Measurements from ENCODE around the gene MIA. TPM values are rescaled to one million over a fixed set of nuclear protein-coding genes. Genes with fewer than 3 reads are reported as not detected.

The MIA gene
- total RNA-seq, 4 donors from 2014 or later = not detected

DNA sequence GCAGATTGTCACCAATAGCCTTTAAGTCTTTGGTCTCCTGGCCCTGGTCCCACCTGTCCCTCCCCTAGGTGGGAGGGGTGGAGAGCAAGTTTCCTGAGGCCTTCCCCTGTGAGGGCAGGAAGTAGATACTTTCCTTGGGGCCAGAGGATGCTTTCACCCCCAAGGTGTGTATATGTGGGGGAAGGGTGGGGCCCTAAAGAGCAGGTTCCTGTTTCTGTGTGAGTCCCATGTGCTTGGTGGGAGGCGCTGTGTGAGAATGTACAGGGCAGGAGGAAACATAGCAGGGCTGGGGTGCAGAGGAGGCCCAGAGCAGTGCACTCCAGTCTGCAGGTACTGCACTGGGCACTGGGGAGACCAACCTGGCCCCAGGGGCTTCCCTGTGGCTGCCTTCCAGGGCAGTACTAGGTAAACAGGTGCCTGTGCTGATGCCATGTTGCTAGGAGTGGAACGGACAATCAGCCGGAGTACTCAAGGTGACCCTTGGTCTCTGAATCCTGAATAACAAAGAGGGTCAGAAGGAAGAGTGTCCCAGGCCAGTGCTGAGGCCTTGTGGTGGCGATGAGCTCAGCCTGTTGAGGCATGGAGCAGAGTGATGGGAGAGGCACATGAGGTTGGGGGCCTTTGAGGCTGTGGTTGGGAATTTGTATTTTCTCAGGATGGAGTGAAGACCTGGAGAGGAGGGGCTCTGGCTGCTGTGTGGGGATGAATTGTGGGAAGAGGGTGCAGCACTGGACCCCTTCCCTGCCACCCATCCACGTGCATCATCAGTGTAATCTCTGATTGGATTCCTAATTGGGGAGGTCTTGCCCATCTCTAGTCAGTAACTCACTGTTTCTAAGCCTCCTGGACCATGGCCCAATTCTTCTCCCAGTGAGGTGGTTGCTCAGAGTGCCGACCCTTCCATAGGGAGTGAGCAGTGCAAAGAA is 28.8 kb downstream of the MIA start:
- in situ Hi-C loops (cut with MboI; ENCODE audit: low sequenced_read_pairs in 4 of 4) (no loop called here), intact Hi-C loops (cut with DNase I; ENCODE audit: low total_unique reads) (no loop called here)
- ATAC-seq (no peak), DNase-seq (peak in 1 of 2 donors; percentile 48)
- TF ChIP-seq, protein P1, sequence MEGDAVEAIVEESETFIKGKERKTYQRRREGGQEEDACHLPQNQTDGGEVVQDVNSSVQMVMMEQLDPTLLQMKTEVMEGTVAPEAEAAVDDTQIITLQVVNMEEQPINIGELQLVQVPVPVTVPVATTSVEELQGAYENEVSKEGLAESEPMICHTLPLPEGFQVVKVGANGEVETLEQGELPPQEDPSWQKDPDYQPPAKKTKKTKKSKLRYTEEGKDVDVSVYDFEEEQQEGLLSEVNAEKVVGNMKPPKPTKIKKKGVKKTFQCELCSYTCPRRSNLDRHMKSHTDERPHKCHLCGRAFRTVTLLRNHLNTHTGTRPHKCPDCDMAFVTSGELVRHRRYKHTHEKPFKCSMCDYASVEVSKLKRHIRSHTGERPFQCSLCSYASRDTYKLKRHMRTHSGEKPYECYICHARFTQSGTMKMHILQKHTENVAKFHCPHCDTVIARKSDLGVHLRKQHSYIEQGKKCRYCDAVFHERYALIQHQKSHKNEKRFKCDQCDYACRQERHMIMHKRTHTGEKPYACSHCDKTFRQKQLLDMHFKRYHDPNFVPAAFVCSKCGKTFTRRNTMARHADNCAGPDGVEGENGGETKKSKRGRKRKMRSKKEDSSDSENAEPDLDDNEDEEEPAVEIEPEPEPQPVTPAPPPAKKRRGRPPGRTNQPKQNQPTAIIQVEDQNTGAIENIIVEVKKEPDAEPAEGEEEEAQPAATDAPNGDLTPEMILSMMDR (IDR thresholded peaks at IDR 0.05 in 4 of 5, conservative IDR thresholded peaks at IDR 0.05 in 1 of 5) = no peak
- no peak for TF ChIP-seq POLR2A (IDR thresholded peaks at IDR 0.05)
- H3K27ac ChIP-seq = peak overlapping the region; percentile 94 to 96 (median 96)
- no peaks in the 10 kb centered on the region for H3K9me3 ChIP-seq
- peaks cover 0 to 32% of the 10 kb centered on the region in 2 donors for H3K36me3 ChIP-seq
- H3K4me1 ChIP-seq = peaks cover 74 to 80% of the 10 kb centered on the region in 2 donors
- no peaks in the 10 kb centered on the region for H3K27me3 ChIP-seq
- no peak overlapping the region for H3K4me3 ChIP-seq

DNA sequence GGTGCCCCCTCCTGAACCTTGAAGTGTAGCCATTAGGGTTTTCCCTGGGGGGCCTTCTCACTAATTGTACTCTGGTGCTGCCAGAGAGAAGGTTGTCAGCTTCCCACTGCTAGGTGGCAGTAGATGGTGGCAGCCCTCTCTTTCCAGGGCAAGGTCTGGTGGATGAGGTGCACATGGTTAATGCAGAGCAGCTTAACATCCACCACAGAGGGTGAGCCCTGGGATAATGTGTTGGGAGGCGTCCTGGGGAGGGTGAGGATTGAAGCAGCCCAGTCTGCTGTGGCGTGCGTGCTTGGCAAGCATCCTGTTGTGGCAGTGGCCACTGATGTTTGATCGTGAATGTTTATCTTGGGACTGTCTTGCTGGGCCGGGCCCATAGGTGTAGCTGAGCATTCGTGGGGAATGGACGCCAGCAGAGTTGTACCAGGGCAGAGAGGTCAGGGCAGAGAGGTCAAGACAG is 29.5 kb downstream of the MIA start:
- Histone ChIP-seq H3K4me3 (no peak overlapping the region), H3K27ac (peak overlapping the region; percentile 94 to 96 (median 96)), H3K36me3 (peaks cover 0 to 32% of the 10 kb centered on the region in 2 donors), H3K9me3 (no peaks in the 10 kb centered on the region), H3K4me1 (peaks cover 74 to 80% of the 10 kb centered on the region in 2 donors), H3K27me3 (no peaks in the 10 kb centered on the region)
- intact Hi-C loops (cut with DNase I; ENCODE audit: low total_unique reads) = no loop called here
- in situ Hi-C loops (cut with MboI; ENCODE audit: low sequenced_read_pairs in 4 of 4) = no loop called here
- DNase-seq = no peak
- ATAC-seq = no peak
- TF ChIP-seq, protein P1 (IDR thresholded peaks at IDR 0.05 in 4 of 5, conservative IDR thresholded peaks at IDR 0.05 in 1 of 5) = no peak
- no peak for TF ChIP-seq POLR2A (IDR thresholded peaks at IDR 0.05)

DNA sequence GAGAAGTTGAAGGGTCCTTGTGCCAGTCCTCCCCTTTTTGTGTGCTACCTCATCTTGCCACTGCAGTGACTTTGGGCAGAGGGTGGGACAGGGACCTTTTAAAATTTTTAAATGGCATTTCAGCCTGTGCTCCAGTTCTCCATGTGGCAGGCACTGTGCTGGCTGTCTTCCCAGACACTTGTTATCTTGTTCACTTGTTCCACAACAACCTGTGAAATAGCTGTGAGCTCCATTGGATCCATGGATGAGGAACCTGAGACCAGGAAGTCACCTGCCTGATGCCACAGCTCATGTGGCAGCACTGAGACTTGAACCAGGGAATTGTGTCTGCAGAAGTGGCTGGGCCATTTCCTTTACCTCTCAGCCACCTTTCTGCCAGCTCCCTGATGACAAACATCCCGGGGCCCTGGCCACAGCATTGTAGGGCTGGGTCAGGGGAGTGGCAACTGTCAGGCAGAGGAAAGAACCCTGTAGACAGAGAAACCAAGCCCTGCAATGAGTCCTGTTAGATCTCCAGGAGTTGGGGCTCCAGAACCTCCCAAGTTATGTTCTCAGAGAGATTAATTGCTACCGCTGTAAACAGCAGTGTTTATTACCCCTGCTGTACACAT is 30.0 kb downstream of the MIA start:
- Histone ChIP-seq H3K27me3 (no peaks in the 10 kb centered on the region), H3K4me3 (no peak overlapping the region), H3K27ac (peak overlapping the region; percentile 94 to 96 (median 96)), H3K4me1 (peaks cover 73 to 78% of the 10 kb centered on the region in 2 donors), H3K9me3 (no peaks in the 10 kb centered on the region), H3K36me3 (peaks cover 0 to 30% of the 10 kb centered on the region in 2 donors)
- intact Hi-C loops (cut with DNase I; ENCODE audit: low total_unique reads) (no loop called here), in situ Hi-C loops (cut with MboI; ENCODE audit: low sequenced_read_pairs in 4 of 4) (no loop called here)
- TF ChIP-seq, protein P1 (IDR thresholded peaks at IDR 0.05 in 4 of 5, conservative IDR thresholded peaks at IDR 0.05 in 1 of 5) = no peak
- TF ChIP-seq POLR2A (IDR thresholded peaks at IDR 0.05) = no peak
- peak in 1 of 2 donors; percentile 47 for DNase-seq
- peak in 1 of 2 donors; percentile 43 for ATAC-seq

DNA sequence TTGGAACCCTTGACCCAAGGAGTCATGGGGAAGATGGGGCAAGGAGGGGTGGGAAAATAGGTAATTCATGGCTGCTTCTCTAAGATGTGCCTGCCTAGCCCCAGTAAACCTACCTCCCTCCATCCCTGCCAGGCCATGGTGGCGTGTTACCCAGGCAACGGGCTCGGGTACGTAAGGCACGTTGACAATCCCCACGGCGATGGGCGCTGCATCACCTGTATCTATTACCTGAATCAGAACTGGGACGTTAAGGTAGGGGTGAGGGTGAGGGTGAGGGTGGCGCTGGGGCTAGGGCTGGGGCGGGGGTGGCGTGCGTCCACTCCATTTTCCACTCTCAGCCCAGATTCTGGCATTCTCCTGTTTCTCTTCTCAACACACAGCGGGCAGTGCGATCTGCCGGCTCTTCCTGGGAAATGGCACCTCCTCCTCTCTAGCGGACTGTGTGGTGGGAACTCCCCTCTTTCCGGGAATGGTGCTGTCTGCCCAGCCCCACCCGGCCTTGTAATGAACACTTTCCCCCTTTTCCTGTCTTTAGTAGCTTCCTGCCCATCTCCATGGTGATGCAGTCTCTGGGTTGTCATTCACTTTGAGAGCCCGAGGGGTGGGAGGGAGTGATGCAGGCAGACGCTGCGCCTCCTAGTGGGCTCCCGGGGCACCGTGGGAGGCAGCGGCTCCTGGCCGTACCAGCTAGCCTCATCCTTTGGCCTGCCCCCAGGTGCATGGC is 31.3 kb downstream of the MIA start:
- no peaks in the 10 kb centered on the region for H3K9me3 ChIP-seq
- DNase-seq (peak; percentile 61 to 69), ATAC-seq (peak; percentile 19 to 32)
- peak overlapping the region; percentile 94 to 96 (median 96) for H3K27ac ChIP-seq
- intact Hi-C loops (cut with DNase I; ENCODE audit: low total_unique reads) = loop anchor here (2.0 kb wide), 1 partner anchor 56 kb away; the partner anchor contains the start of genes ACTMAP and SNRPA
- in situ Hi-C loops (cut with MboI; ENCODE audit: low sequenced_read_pairs in 4 of 4) = no loop called here
- no peaks in the 10 kb centered on the region for H3K27me3 ChIP-seq
- H3K4me1 ChIP-seq = peaks cover 66 to 72% of the 10 kb centered on the region in 2 donors
- no peak for TF ChIP-seq POLR2A (IDR thresholded peaks at IDR 0.05)
- TF ChIP-seq, protein P1 (IDR thresholded peaks at IDR 0.05 in 4 of 5, conservative IDR thresholded peaks at IDR 0.05 in 1 of 5) = peak; percentile 41 to 76 (median 75)
- peak overlapping the region; percentile 6 to 28 (median 14) for H3K4me3 ChIP-seq
- peaks cover 0 to 20% of the 10 kb centered on the region in 2 donors for H3K36me3 ChIP-seq

Data from gastrocnemius medialis (tissue), 4 donors.